NB4 (cell line): ENCODE measurements around the gene SLC8A2.

ENCODE experiments used
- MYC ChIP-seq: IDR thresholded peaks from 2 replicates; pipeline ENCODE4 v1.6.1; 2011; ENCODE audit warnings: low read depth, low read length
- POLR2A ChIP-seq: IDR thresholded peaks from 2 replicates; pipeline ENCODE4 v1.6.1; 2011; ENCODE audit warnings: mild to moderate bottlenecking; ENCODE audit not compliant: insufficient read length; ENCODE audit errors: extremely low read depth
- TF ChIP-seq, protein P1 (sequence below): IDR thresholded peaks from one replicate; pipeline ENCODE4 v1.5.1; 2012; ENCODE audit warnings: low read depth, low read length
- TF ChIP-seq, protein P2 (sequence below): IDR thresholded peaks from 2 replicates; pipeline ENCODE4 v1.6.1; 2011; ENCODE audit warnings: low read depth, low read length

DNA sequence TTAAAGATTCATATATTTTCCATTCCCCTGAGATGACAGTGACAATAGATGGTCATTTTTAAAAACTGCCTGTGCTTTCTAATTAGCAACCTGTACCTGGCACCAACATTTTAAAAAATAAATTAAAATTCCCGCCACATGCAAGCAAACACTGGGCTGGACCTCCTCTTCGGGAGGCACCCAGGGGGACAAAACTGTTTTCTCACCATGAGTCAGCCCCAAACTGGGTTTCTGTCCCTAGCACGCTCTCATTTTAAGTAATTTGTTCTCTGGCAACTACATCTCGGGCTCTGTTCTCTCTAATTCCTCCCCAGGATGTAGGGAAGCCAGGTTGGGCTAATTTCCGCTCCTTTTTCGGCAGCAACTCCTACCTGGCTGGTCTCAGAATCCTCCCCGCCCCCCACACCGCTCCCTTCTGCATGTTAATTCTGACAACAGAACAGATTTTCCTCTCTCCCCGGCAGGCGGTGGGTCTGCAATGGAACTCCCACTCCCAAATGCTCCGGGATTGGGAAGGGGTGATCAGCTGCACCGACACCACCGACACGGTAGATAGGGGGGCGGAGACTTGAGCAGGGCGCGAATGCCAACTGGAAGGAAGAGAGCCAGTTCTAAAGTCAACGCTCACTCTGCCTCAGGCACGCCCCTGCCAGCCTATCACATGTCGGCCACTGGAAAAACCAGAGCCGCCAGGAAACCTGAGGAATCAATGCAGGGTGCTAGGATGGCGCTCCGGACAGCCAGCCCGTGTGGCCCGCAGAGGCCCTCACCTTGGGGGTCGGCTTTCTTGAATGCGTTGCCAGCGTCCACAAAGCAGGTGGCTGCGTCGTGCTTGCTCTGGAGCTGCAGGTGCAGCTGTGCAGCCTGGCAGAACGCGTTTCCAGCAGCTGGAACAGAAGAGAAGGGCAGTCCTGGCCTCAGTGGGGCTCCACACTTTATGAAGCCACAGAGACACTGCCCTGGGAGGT, 28.5 kb upstream of the SLC8A2 start:
- TF ChIP-seq, protein P1, sequence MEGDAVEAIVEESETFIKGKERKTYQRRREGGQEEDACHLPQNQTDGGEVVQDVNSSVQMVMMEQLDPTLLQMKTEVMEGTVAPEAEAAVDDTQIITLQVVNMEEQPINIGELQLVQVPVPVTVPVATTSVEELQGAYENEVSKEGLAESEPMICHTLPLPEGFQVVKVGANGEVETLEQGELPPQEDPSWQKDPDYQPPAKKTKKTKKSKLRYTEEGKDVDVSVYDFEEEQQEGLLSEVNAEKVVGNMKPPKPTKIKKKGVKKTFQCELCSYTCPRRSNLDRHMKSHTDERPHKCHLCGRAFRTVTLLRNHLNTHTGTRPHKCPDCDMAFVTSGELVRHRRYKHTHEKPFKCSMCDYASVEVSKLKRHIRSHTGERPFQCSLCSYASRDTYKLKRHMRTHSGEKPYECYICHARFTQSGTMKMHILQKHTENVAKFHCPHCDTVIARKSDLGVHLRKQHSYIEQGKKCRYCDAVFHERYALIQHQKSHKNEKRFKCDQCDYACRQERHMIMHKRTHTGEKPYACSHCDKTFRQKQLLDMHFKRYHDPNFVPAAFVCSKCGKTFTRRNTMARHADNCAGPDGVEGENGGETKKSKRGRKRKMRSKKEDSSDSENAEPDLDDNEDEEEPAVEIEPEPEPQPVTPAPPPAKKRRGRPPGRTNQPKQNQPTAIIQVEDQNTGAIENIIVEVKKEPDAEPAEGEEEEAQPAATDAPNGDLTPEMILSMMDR: no peak
- TF ChIP-seq POLR2A (no peak), MYC (no peak)
- TF ChIP-seq, protein P2, sequence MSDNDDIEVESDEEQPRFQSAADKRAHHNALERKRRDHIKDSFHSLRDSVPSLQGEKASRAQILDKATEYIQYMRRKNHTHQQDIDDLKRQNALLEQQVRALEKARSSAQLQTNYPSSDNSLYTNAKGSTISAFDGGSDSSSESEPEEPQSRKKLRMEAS: no peak
